Thymus (tissue), 11 donors: Measurements from ENCODE around the gene CHRNB2. TPM values are rescaled to one million over a fixed set of nuclear protein-coding genes. Genes with fewer than 3 reads are reported as not detected.

Source experiments
- DNase-seq, 9 donors: peaks; one replicate each; pipeline ENCODE4 v3.0.0-alpha.2; 2013; ENCODE audit warnings: low spot score in 9 of 9, low read depth in 6 of 9, missing footprints in 1 of 9
- H3K27ac ChIP-seq, 2 donors: one replicate each; pipeline ENCODE4 v1.5.1; 2013; ENCODE audit warnings: control low read depth in 1 of 2, low read depth in 1 of 2, low read length in 1 of 2, mild to moderate bottlenecking in 1 of 2, moderate library complexity in 1 of 2
- H3K27me3 ChIP-seq, 2 donors: one replicate each; pipeline ENCODE4 v1.5.1; 2013; ENCODE audit warnings: low read length in 1 of 2; ENCODE audit not compliant: control insufficient read depth in 2 of 2, insufficient read depth in 1 of 2
- H3K36me3 ChIP-seq, 2 donors: one replicate each; pipeline ENCODE4 v1.5.1; 2013; ENCODE audit warnings: low read length in 1 of 2, mild to moderate bottlenecking in 1 of 2, moderate library complexity in 1 of 2; ENCODE audit not compliant: control insufficient read depth in 2 of 2, insufficient read depth in 2 of 2
- H3K4me1 ChIP-seq, 2 donors: one replicate each; pipeline ENCODE4 v1.5.1; 2013; ENCODE audit warnings: low read length in 2 of 2; ENCODE audit not compliant: control insufficient read depth in 2 of 2, insufficient read depth in 2 of 2
- H3K4me3 ChIP-seq, 2 donors: one replicate each; pipeline ENCODE4 v1.5.1; 2013; ENCODE audit warnings: low read length in 2 of 2, control low read depth in 1 of 2, mild to moderate bottlenecking in 1 of 2
- H3K9me3 ChIP-seq, 2 donors: one replicate each; pipeline ENCODE4 v1.5.1; 2013; ENCODE audit warnings: low read length in 1 of 2, mild to moderate bottlenecking in 1 of 2; ENCODE audit not compliant: control insufficient read depth in 2 of 2, insufficient read depth in 1 of 2
- WGBS: extraction: QIAGEN DNeasy Blood & Tissue Kit; methylation state at CpG from one replicate; pipeline ENCODE4 v1.1.7; 2013; 5-methylcytosine and 5-hydroxymethylcytosine counted together
- polyA plus RNA-seq: library from polyadenylated mRNA; stranded (reverse); fragments of 200-250 nt; gene quantifications from one replicate; pipeline ENCODE4 v1.2.3, GENCODE V29; 2013
- total RNA-seq: library from RNA; stranded (reverse); fragments of 120-200 nt; gene quantifications from one replicate; pipeline ENCODE4 v1.2.4, GENCODE V29; 2013
- donor health status: healthy.

Gene CHRNB2
- total and polyA plus RNA-seq, 2 donors: 0.05 to 0.21 TPM

DNA sequence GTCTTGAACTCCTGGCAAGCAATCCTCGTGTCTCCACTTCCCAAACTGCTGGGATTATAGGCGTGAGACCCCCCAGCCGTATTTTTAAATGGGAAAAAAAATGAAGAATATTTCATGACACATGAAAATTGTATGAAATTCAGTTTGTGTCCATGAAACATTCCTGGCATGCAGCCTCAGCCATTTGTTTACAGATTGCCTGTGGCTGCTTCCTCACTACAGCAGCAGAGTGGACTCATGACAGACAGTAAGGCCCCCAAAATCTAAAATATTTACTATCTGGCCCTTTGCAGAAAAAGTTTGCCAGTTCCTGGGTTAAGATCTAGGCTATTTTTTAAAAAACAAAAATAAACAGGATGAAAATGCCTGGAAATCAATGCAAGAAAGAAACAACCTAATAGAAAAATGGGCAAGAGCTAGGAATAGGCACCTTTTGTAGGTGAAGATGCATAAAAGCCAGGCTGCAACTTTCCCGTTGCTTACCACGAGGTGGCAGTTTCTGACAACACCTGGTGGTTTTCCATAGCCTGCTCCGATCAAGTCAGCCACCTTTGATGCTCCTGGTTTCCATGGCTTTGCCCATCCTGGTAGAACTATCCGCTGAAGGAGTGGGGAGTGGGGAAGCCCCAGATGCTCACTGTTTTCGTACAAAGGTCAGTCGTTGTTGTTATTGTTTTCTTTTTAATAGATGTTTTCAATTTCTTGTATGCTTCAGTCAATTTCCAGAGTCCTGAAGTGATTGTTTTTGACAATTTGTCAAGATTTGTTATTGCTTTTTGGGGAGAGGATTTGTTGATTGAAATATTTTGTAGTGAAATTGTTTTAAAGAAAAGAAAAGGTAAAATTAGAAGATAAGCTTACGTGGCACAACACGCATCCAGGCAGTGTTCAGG is 33.4 kb upstream of the CHRNB2 start:
- H3K27ac ChIP-seq: no peak overlapping the region
- no peak overlapping the region for H3K4me3 ChIP-seq
- 89% methylated on average over 11 of the region's 11 CpGs for WGBS
- no peak for DNase-seq
- H3K36me3 ChIP-seq: no peaks in the 10 kb centered on the region
- no peaks in the 10 kb centered on the region for H3K9me3 ChIP-seq
- H3K4me1 ChIP-seq: no peaks in the 10 kb centered on the region
- H3K27me3 ChIP-seq: peaks cover 0 to 2% of the 10 kb centered on the region in 2 donors

DNA sequence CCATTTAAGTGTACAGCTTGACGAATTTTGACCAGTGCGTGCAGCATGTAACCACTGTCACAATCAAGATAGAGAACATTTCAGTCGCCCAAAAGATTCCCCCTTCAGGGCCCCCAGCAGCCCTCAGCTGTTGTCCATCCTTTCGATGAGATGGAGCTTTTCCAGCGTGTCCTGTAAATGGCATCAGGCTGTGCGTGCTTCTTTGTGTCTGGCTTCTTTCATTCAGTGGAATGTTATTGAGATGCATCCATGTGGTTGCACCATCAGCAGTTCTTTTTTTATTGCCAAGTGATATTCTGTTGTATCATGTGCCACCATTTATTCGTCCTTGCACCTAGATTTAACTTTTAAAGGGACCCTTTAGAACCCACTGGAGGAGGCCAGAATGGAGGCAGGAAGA is 31.0 kb upstream of the CHRNB2 start:
- peaks cover 0 to 7% of the 10 kb centered on the region in 2 donors for H3K27me3 ChIP-seq
- 95% methylated on average over 7 of the region's 7 CpGs for WGBS
- no peak for DNase-seq

DNA sequence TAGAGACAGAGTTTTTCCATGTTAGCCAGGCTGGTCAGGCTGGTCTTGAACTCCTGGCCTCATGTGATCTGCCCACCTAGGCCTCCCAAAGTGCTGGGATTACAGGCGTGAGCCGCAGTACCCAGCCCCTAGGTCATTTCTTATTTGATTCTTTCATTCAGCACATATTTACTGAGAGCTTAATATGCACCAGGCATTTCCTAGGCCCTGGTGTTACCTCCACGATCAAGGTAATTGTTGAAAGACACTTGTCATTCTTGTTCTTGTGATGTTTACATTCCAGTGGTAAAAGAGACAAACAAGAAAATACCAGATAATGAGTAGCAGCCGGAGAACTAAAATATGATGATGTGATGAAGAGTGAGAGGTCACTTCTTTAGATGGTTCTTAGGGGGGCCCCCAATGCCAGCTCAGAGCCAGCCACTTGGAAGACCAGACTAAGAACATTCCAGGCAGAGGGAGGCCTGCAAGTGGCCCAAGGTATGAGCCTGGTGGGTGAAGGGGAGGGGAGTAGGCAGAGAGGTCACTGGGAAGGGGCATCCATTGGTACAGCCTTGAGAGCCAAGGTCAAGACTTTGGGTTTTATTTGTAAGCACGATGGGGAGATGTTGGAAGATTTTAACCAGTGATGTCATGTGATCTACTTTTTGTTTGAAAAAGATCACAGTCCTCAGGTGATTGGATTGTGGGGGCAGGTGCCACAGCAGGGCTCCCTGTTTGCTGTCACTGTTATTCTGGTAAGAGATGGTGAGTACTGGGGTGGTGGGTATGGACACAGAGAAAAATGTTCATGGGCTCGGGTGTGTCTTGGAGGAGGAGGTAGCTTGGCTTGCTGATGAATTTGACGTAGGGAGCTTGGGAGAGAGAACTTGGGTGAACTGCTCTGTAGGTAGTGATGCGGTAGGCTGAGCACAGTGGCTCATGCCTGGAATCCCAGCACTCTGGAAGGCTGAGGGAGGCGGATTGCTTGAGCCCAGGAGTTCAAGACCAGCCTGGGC is 27.8 kb upstream of the CHRNB2 start:
- DNase-seq: no peak
- Histone ChIP-seq H3K27me3 (peaks cover 0 to 10% of the 10 kb centered on the region in 2 donors), H3K4me1 (no peaks in the 10 kb centered on the region), H3K27ac (no peak overlapping the region), H3K9me3 (no peaks in the 10 kb centered on the region), H3K36me3 (no peaks in the 10 kb centered on the region), H3K4me3 (no peak overlapping the region)
- 96% methylated on average over 9 of the region's 9 CpGs for WGBS

More for the DNA sequence above, 31.0 kb upstream of the CHRNB2 start:
- Histone ChIP-seq H3K36me3 (no peaks in the 10 kb centered on the region), H3K27ac (no peak overlapping the region), H3K9me3 (no peaks in the 10 kb centered on the region), H3K4me3 (no peak overlapping the region), H3K4me1 (no peaks in the 10 kb centered on the region)

DNA sequence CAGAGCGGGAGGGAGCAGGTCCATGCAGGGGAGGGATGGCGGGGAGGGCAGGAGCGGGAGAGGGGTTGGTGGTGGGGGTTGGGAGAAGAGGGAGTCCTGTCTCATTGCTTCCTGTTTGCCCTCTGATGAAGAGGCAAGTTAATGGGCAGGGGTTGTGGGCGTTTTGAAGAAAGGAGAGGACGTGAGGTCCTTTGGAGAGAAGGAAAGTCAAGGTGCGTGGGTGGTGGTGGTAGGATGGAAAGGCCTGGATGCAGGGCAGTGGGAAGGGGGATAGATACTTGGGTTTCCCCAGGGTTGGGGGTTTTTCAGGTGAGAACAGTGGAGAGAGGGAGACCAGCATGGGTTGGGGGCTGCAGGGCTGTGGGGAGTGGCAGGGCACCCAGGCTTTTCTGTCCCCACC is 26.3 kb upstream of the CHRNB2 start:
- Histone ChIP-seq H3K36me3 (no peaks in the 10 kb centered on the region), H3K27me3 (peaks cover 0 to 10% of the 10 kb centered on the region in 2 donors), H3K4me1 (no peaks in the 10 kb centered on the region), H3K27ac (no peak overlapping the region), H3K9me3 (no peaks in the 10 kb centered on the region), H3K4me3 (no peak overlapping the region)
- DNase-seq: no peak
- 90% methylated on average over 6 of the region's 6 CpGs for WGBS

DNA sequence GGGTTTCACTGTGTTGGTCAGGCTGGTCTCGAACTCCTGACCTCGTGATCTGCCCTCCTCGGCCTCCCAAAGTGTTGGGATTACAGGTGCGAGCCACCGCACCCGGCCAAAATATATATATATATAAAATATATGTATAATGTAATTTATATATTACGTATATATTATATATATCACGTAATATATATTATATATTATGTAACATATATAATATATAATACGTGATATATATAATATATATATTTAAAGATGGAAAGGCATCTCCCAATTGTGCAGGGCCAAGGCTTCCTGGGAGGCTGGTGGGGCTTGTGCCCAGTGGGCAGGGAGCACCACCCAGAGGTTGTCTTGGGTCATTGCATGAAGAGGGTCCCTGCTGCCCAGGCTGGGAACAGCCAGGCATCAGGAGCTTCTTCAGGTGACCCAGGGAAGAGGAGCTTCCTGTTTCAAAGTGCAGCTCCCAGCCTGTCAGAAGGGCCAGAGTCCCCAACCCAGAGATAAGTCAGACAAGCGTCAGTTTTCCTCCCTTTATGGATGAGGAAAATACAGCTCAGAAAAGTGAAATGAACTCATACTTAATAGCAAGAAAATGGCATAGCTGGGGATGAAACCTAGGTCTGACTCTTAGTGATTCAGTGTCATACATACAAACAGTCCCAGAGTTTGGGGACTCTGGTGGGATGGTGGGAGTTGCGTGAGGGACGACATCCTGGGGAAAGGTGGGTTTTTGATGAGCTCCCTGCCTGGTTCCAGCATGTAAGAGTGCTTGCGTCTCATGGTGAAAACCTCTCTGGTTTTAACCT is 21.1 kb upstream of the CHRNB2 start:
- H3K27ac ChIP-seq: peak overlapping the region in 1 of 2 donors; percentile 1

DNA sequence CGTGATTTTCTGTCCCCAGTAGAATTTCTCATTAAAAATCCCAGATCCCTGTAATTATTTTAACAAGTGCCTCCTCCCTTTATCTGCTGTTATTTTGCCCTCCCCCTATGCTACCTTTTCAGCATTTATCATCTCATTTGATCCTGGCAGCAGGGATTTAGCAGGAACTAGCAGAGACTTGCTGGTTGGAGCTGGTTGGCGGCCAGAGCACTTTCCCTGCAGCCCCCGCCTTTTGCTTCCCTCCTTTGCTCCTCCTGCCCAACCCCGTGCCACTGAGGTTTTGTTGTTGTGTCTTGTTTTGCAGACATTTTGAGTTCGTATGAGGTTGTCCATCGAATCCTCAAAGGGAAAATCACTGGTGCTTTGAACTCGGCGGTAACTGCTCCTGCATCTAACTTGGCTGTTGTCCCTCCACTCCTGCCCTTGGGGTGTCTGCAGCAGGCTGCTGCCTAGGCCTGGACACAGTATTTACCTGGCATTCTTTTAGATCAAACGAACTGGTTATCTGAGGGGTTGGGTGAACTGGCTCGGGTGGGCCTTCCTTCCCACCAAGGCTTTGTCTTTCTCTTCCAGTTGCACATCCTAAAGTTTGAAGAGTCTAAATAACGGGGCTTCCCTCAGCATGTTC is 20.4 kb upstream of the CHRNB2 start:
- H3K27ac ChIP-seq: peak overlapping the region in 1 of 2 donors; percentile 1
- WGBS: 91% methylated on average over 11 of the region's 11 CpGs
- H3K4me1 ChIP-seq: peaks cover 0 to 2% of the 10 kb centered on the region in 2 donors
- H3K27me3 ChIP-seq: peaks cover 0 to 2% of the 10 kb centered on the region in 2 donors
- H3K4me3 ChIP-seq: no peak overlapping the region
- no peaks in the 10 kb centered on the region for H3K9me3 ChIP-seq
- DNase-seq: no peak
- H3K36me3 ChIP-seq: peaks cover 35 to 38% of the 10 kb centered on the region in 2 donors

More for the DNA sequence above, 21.1 kb upstream of the CHRNB2 start:
- no peaks in the 10 kb centered on the region for H3K9me3 ChIP-seq
- peaks cover 0 to 2% of the 10 kb centered on the region in 2 donors for H3K4me1 ChIP-seq
- H3K36me3 ChIP-seq: peaks cover 27 to 30% of the 10 kb centered on the region in 2 donors
- peak in 2 of 9 donors; percentile 24 to 34 for DNase-seq
- peaks cover 0 to 4% of the 10 kb centered on the region in 2 donors for H3K27me3 ChIP-seq
- H3K4me3 ChIP-seq: no peak overlapping the region
- WGBS: 89% methylated on average over 13 of the region's 13 CpGs

DNA sequence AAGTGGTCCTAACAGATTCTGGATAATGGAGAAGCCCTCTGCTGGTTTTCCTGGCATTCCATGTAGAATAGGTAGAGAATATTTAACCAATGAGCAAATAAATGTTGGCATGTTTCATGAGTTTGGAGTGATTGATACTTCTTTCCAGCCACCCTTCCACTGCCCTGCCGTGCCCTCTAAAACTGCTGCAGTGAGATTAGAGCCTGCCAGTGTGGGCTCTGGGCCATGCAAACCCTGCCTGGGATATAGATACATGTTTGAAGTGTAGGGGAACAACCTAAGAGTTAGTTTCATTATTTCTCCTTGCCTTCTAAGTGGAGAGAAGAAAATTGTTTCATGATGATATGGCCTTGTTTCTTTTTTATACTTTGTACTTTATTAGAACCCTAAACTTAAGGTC is 19.6 kb upstream of the CHRNB2 start:
- H3K9me3 ChIP-seq: no peaks in the 10 kb centered on the region
- WGBS: 91% methylated on average over 1 of the region's 1 CpG
- peak overlapping the region in 1 of 2 donors; percentile 7 for H3K27ac ChIP-seq
- no peak overlapping the region for H3K4me3 ChIP-seq
- H3K4me1 ChIP-seq: peaks cover 0 to 2% of the 10 kb centered on the region in 2 donors
- no peak for DNase-seq
- H3K27me3 ChIP-seq: peaks cover 0 to 2% of the 10 kb centered on the region in 2 donors
- peaks cover 43 to 46% of the 10 kb centered on the region in 2 donors for H3K36me3 ChIP-seq

DNA sequence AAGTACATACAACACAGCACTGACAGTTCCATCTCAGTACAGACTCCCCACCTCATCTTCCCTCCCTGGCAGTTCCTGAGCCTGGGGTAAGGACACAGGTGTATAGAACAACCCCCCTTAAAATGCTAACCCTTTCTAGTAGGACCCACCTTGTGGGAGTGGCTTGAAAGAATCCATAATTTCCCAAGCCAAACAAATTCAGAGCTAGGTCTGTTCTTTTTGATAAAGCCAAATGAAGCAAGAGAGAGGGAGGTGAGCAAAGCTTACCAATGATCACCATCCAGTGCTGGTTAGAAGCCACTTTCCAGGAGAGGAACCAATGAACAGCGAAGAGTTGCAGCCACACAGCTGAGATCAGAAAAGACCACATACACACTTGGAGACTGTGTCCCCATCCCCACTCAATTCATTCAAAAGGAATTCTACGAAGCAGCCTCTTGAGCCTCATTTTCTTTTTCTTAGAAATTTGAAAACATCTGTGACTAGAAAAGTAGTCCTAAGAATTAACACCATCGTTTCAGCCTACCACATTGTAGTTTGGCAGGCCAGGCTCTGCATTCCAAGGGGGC is 18.3 kb upstream of the CHRNB2 start:
- H3K9me3 ChIP-seq: no peaks in the 10 kb centered on the region
- DNase-seq: no peak
- no peak overlapping the region for H3K4me3 ChIP-seq
- H3K36me3 ChIP-seq: peaks cover 53 to 57% of the 10 kb centered on the region in 2 donors
- no peak overlapping the region for H3K27ac ChIP-seq
- H3K27me3 ChIP-seq: no peaks in the 10 kb centered on the region
- H3K4me1 ChIP-seq: peaks cover 0 to 2% of the 10 kb centered on the region in 2 donors
- 88% methylated on average over 3 of the region's 3 CpGs for WGBS
